Kidney epithelial cell (primary cell): ENCODE data around the gene PRKAR1B. TPM values are rescaled to one million over a fixed set of nuclear protein-coding genes. Genes with fewer than 3 reads are reported as not detected.

Source experiments
- DNase-seq: peaks from one replicate; pipeline ENCODE4 v3.0.0-alpha.2; 2010; ENCODE audit warnings: low read depth
- H3K27me3 ChIP-seq: 2 replicates; pipeline ENCODE4 v1.6.0; 2011; ENCODE audit warnings: low read length; ENCODE audit not compliant: control insufficient read depth, insufficient read depth
- H3K36me3 ChIP-seq: 2 replicates; pipeline ENCODE4 v1.5.1; 2011; ENCODE audit warnings: low read length; ENCODE audit not compliant: control insufficient read depth, insufficient read depth
- H3K4me3 ChIP-seq: 2 replicates; pipeline ENCODE4 v1.5.1; 2011; ENCODE audit warnings: low read depth, mild to moderate bottlenecking, control low read depth, low read length
- CTCF ChIP-seq: IDR thresholded peaks from 2 replicates; pipeline ENCODE4 v1.5.1; 2011; ENCODE audit warnings: mild to moderate bottlenecking, moderate library complexity, low read length, control low read depth, inconsistent platforms; ENCODE audit not compliant: insufficient read depth, poor library complexity, severe bottlenecking
- total RNA-seq: library from RNA; depleted of rRNA; stranded (reverse); fragments of >200 nt; gene quantifications from 2 replicates; pipeline ENCODE4 v1.2.3, GENCODE V29; 2015

The PRKAR1B gene
- total RNA-seq, 1 donor from 2014 or later = 23.8 TPM

- H3K36me3 ChIP-seq = no peaks in the 10 kb centered on the region
- no peak for TF ChIP-seq CTCF
- H3K27me3 ChIP-seq = no peaks in the 10 kb centered on the region
These were observed 45.3 kb upstream of the PRKAR1B start for GRCh38 chr7:772392-772791.

GRCh38 chr7:772005-772294 lies 44.9 kb upstream of the PRKAR1B start:
- Histone ChIP-seq H3K36me3 (no peaks in the 10 kb centered on the region), H3K4me3 (no peak overlapping the region), H3K27me3 (no peaks in the 10 kb centered on the region)
- no peak for DNase-seq
- no peak for TF ChIP-seq CTCF

More at GRCh38 chr7:772392-772791, 45.3 kb upstream of the PRKAR1B start:
- no peak overlapping the region for H3K4me3 ChIP-seq
- DNase-seq = no peak

- TF ChIP-seq CTCF = no peak
- peak; percentile 42 for DNase-seq
- no peak overlapping the region for H3K4me3 ChIP-seq
- no peaks in the 10 kb centered on the region for H3K36me3 ChIP-seq
- no peaks in the 10 kb centered on the region for H3K27me3 ChIP-seq
These were observed 44.3 kb upstream of the PRKAR1B start for GRCh38 chr7:771234-772004.

GRCh38 chr7:770741-771166 lies 43.7 kb upstream of the PRKAR1B start:
- no peak overlapping the region for H3K4me3 ChIP-seq
- H3K27me3 ChIP-seq = no peaks in the 10 kb centered on the region
- H3K36me3 ChIP-seq = no peaks in the 10 kb centered on the region
- peak; percentile 48 for DNase-seq
- TF ChIP-seq CTCF = no peak

GRCh38 chr7:770336-770735 lies 43.3 kb upstream of the PRKAR1B start:
- no peak for TF ChIP-seq CTCF
- H3K36me3 ChIP-seq = no peaks in the 10 kb centered on the region
- no peak overlapping the region for H3K4me3 ChIP-seq
- H3K27me3 ChIP-seq = no peaks in the 10 kb centered on the region
- DNase-seq = no peak

- DNase-seq = no peak
- peak overlapping the region; percentile 21 for H3K4me3 ChIP-seq
- no peaks in the 10 kb centered on the region for H3K36me3 ChIP-seq
- peak; percentile 15 for TF ChIP-seq CTCF
- no peaks in the 10 kb centered on the region for H3K27me3 ChIP-seq
These were observed 41.9 kb upstream of the PRKAR1B start for GRCh38 chr7:768881-769504.
